K562 (cell line): ENCODE data around the gene FUT8. TPM values are rescaled to one million over a fixed set of nuclear protein-coding genes. Genes with fewer than 3 reads are reported as not detected.
A peak's percentile ranks its signal among the peaks of the same experiment; 100 is the strongest.

Experiments used
- ATAC-seq: fragments of 200-7000 bp; cut with Tn5 transposase; 3 replicates; pipeline ENCODE4 v1.9.1; 2020; ENCODE audit warnings: moderate library complexity
- BruUV-seq: library from RNA; stranded (reverse); fragments of 400-500 nt; replicated peaks from 2 replicates; lab custom pipeline; 2021; lab: Mats Ljungman, UMichigan
- CTCF ChIA-PET: fragments of 300-600 bp; formaldehyde crosslinking; extraction: SDS; loops from one replicate; lab custom pipeline; 2021; ENCODE audit warnings: low intra/inter-chr PET ratio; lab: Yijun Ruan, JAX
- POLR2A ChIA-PET: fragments of 300-600, 350-650 bp; sonication (Branson Sonifier 250); formaldehyde crosslinking; extraction: SDS; loops from one replicate; lab custom pipeline; 2021; ENCODE audit warnings: antibody characterized with exemption, inconsistent platforms; lab: Yijun Ruan, JAX
- DNase-seq, 4 experiments: peaks; one replicate each; pipeline versions ENCODE4 v3.0.0 to v3.0.0-alpha.2; 2011 to 2018; ENCODE audit warnings: low spot score in 3 of 4, mixed read lengths in 3 of 4; ENCODE audit errors: extremely low read depth in 1 of 4
- FAIRE-seq: peaks from 2 replicates; lab custom pipeline; 2011; peaks lifted over from hg19 to GRCh38; lab: Jason Lieb, UNC
- H2AFZ ChIP-seq: 2 replicates; pipeline ENCODE4 v1.6.0; 2011; ENCODE audit warnings: low read depth, low read length, control low read depth, inconsistent platforms
- H3K27ac ChIP-seq: fragments of 200-600 bp; 3 replicates; pipeline ENCODE4 v1.8.0; 2011; ENCODE audit warnings: low read depth, mild to moderate bottlenecking, control low read depth, inconsistent platforms, low read length, moderate library complexity, mixed read lengths; ENCODE audit errors: extremely low read depth
- H3K27me3 ChIP-seq, 2 experiments: fragments of 300-600 bp in 1 of 2; 2 replicates in 1 of 2; 3 replicates in 1 of 2; pipeline versions ENCODE4 v1.6.0 to v1.8.0; 2011; ENCODE audit warnings: inconsistent platforms in 2 of 2, low read length in 2 of 2, mild to moderate bottlenecking in 1 of 2, mixed read lengths in 1 of 2, moderate library complexity in 1 of 2; ENCODE audit not compliant: control insufficient read depth in 2 of 2, insufficient read depth in 2 of 2
- H3K36me3 ChIP-seq: fragments of 300-600 bp; 3 replicates; pipeline ENCODE4 v1.8.0; 2011; ENCODE audit warnings: mild to moderate bottlenecking, low read length, inconsistent platforms; ENCODE audit not compliant: control insufficient read depth, insufficient read depth
- H3K4me1 ChIP-seq, 2 experiments: fragments of 200-600 bp in 1 of 2; replicated peaks in 1 of 2; 2 replicates in 1 of 2; 3 replicates in 1 of 2; pipeline versions ENCODE4 v1.5.1 to v1.8.0; 2011; ENCODE audit warnings: inconsistent platforms in 2 of 2, low read length in 2 of 2, mild to moderate bottlenecking in 1 of 2, mixed read lengths in 1 of 2, moderate library complexity in 1 of 2; ENCODE audit not compliant: control insufficient read depth in 2 of 2, insufficient read depth in 2 of 2
- H3K4me2 ChIP-seq: 2 replicates; pipeline ENCODE4 v1.6.1; 2011; ENCODE audit warnings: low read length, control low read depth, inconsistent platforms, mixed read lengths; ENCODE audit not compliant: insufficient read depth
- H3K4me3 ChIP-seq: fragments of 200-600 bp; sonication (generic), shearing (Covaris generic); 2 replicates; pipeline ENCODE4 v1.5.1; 2016; ENCODE audit warnings: control low read depth, inconsistent platforms
- H3K79me2 ChIP-seq: fragments of 200-600 bp; 3 replicates; pipeline ENCODE4 v1.8.0; 2011; ENCODE audit warnings: low read length, inconsistent platforms; ENCODE audit not compliant: control insufficient read depth, insufficient read depth
- H3K9ac ChIP-seq, 2 experiments: 2 replicates each; pipeline versions ENCODE4 v1.6.0 to v1.6.1; 2011; ENCODE audit warnings: low read depth in 2 of 2, low read length in 2 of 2, control low read depth in 1 of 2, inconsistent platforms in 1 of 2, mild to moderate bottlenecking in 1 of 2, mixed read lengths in 1 of 2; ENCODE audit not compliant: insufficient read depth in 1 of 2
- H3K9me1 ChIP-seq: one replicate; pipeline ENCODE4 v1.6.0; 2011; ENCODE audit warnings: inconsistent platforms, mild to moderate bottlenecking, low read length, moderate library complexity; ENCODE audit not compliant: control insufficient read depth, insufficient read depth
- H3K9me3 ChIP-seq: replicated peaks from 2 replicates; pipeline ENCODE4 v1.5.1; 2011; ENCODE audit warnings: low read depth, low read length, inconsistent platforms; ENCODE audit not compliant: control insufficient read depth, insufficient read depth
- H4K20me1 ChIP-seq: replicated peaks from 2 replicates; pipeline ENCODE4 v1.6.1; 2011; ENCODE audit warnings: low read length, inconsistent platforms, mixed read lengths; ENCODE audit not compliant: control insufficient read depth, insufficient read depth
- CBX8 ChIP-seq: fragments of 200-600 bp; sonication (generic); IDR thresholded peaks from 2 replicates; pipeline ENCODE4 v1.6.1; 2012; ENCODE audit warnings: borderline replicate concordance, mixed run types, low read depth, mild to moderate bottlenecking, moderate library complexity, mixed read lengths, low read length, control low read depth, inconsistent platforms; ENCODE audit not compliant: poor library complexity, severe bottlenecking; ENCODE audit errors: extremely low read depth
- GABPA ChIP-seq: fragments of 200-800 bp; sonication (Bioruptor generic); conservative IDR thresholded peaks from 2 replicates; pipeline ENCODE4 v1.6.1; 2016; ENCODE audit warnings: low read depth, missing genetic modification characterization, missing compliant biosample characterization
- HMGN3 ChIP-seq: IDR thresholded peaks from 2 replicates; pipeline ENCODE4 v1.6.1; 2011; ENCODE audit warnings: borderline replicate concordance, low read depth, mild to moderate bottlenecking, mixed read lengths, low read length; ENCODE audit not compliant: insufficient read length; ENCODE audit errors: extremely low read depth
- RBM15 ChIP-seq: fragments of 200-400 bp; formaldehyde crosslinking; IDR thresholded peaks from 2 replicates; pipeline ENCODE4 v1.6.1; 2018; ENCODE audit warnings: mild to moderate bottlenecking, low read length, moderate library complexity; ENCODE audit not compliant: insufficient read depth
- TAL1 ChIP-seq: fragments of 450-650 bp; IDR thresholded peaks from 2 replicates; pipeline ENCODE4 v1.6.1; 2016; ENCODE audit warnings: mild to moderate bottlenecking
- TEAD1 ChIP-seq, 2 experiments: fragments of 450-650 bp in 1 of 2; sonication (generic) in 1 of 2; formaldehyde crosslinking; IDR thresholded peaks; 2 replicates each; pipeline versions ENCODE4 v1.4.0 to v1.8.0; 2020 to 2022; ENCODE audit warnings: mild to moderate bottlenecking in 2 of 2, missing genetic modification reagents in 1 of 2
- TEAD2 ChIP-seq: fragments of 450-650 bp; IDR thresholded peaks from 2 replicates; pipeline ENCODE4 v1.6.1; 2016; ENCODE audit warnings: missing genetic modification characterization, control low read depth, missing compliant biosample characterization
- ZNF140 ChIP-seq: fragments of 250-450 bp; sonication (Bioruptor Pico); IDR thresholded peaks from 2 replicates; pipeline ENCODE4 v1.8.0; 2021; ENCODE audit warnings: moderate library complexity, mild to moderate bottlenecking, inconsistent platforms
- ZNF263 ChIP-seq: sonication (generic); formaldehyde crosslinking; IDR thresholded peaks from 2 replicates; pipeline ENCODE4 v1.8.0; 2022; ENCODE audit warnings: mild to moderate bottlenecking, missing genetic modification reagents, borderline replicate concordance
- ZNF384 ChIP-seq: IDR thresholded peaks from 2 replicates; pipeline ENCODE4 v1.6.1; 2012; ENCODE audit warnings: low read depth, low read length, improper control_type of control experiment
- ZNF431 ChIP-seq: sonication (generic); formaldehyde crosslinking; IDR thresholded peaks from 2 replicates; pipeline ENCODE4 v1.8.0; 2022; ENCODE audit warnings: mild to moderate bottlenecking, missing genetic modification reagents
- ZNF583 ChIP-seq: fragments of 250-450 bp; sonication (Bioruptor Pico); IDR thresholded peaks from 2 replicates; pipeline ENCODE4 v1.4.0; 2020
- WGBS: fragments of 100-300 bp; shearing (Covaris generic); methylation state at CpG from one replicate; pipeline ENCODE4 v1.1.6; 2016; ENCODE audit warnings: low coverage, mixed read lengths; ENCODE audit not compliant: insufficient coverage; ENCODE audit errors: missing lambda C conversion rate; 5-methylcytosine and 5-hydroxymethylcytosine counted together
- in situ Hi-C: fragments of 300-500 bp; cut with MboI; formaldehyde crosslinking; loops from 4 replicates; pipeline ENCODE4 v1.15.0; 2018; ENCODE audit warnings: inconsistent platforms, mixed read lengths
- intact Hi-C: fragments of 100-400 bp; cut with micrococcal nuclease; formaldehyde crosslinking; loops from 2 replicates; pipeline ENCODE4 v1.14.2; 2022
- polyA plus RNA-seq, 8 experiments: library from polyadenylated mRNA; depleted of rRNA in 4 of 8; stranded (reverse) in 5 of 8; unstranded in 3 of 8; fragments of >200 nt; fragmentation: Nextera tagmentation in 2 of 8; fragmentation: Illumina TruSeq in 1 of 8; extraction: Ambion mirVana in 2 of 8; extraction: Trizol in 1 of 8; gene quantifications; 2 replicates each; pipeline versions ENCODE4 v1.2.1 to v1.2.3, GENCODE V29; 2011 to 2014; ENCODE audit warnings: inconsistent platforms in 1 of 8, missing spikeins in 1 of 8
- total RNA-seq, 7 experiments: library from RNA; depleted of rRNA in 6 of 7; stranded (reverse); fragments of >200 nt in 6 of 7; fragmentation: Illumina TruSeq in 2 of 7; extraction: Trizol in 2 of 7; gene quantifications; 2 replicates each; pipeline versions ENCODE4 v1.2.1 to v1.2.3, GENCODE V29; 2011 to 2021; ENCODE audit warnings: low replicate concordance in 1 of 7
- TF ChIP-seq, protein P1 (sequence below): fragments of 450-650 bp; formaldehyde crosslinking; IDR thresholded peaks from 2 replicates; pipeline ENCODE4 v1.4.0; 2022; ENCODE audit warnings: missing genetic modification characterization
- TF ChIP-seq, protein P2 (sequence below): sonication (generic); formaldehyde crosslinking; IDR thresholded peaks from 2 replicates; pipeline ENCODE4 v1.8.0; 2022; ENCODE audit warnings: mild to moderate bottlenecking, missing genetic modification reagents, borderline replicate concordance

FUT8 gene
- total and polyA plus RNA-seq, 9 of the 15 experiments (the other 6 are each of a cell fraction or from before 2014, with no cell fraction given) = 4.1 to 15.2 (median 7.8) TPM

DNA sequence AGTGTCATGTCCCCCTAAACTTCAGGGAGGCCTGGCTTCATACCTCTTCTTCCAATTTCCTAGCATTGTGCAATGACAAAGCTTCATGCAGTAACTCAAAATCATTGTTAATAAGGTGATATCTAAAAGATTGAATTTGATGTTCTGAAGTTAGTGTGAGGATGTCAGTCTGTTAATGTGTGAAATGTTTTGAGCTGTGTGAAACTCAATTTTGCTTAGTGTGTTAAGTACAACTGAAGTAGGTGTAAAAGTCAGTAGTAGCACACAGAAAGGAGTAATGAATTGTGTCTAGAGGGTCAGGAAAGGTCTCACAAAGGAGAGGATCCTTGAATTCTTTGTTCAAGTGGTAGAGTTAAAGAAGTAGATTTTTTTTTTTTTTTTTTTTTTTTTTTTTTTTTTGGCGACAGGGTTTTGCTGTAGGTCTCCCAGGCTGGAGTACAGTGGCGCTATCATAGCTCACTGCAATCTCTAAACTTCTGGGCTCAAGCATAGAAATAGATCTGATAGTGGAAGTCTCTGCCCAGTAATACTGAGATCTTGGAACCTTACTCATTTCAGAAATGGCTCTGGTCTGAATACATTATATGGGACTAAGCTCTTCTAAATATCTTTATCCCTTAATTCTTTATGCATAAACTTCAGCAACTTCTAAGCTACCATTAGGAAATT is 63.9 kb downstream of the FUT8 start:
- 0% methylated on average over 2 of the region's 2 CpGs for WGBS
- in situ Hi-C loops (no loop called here), intact Hi-C loops (no loop called here)
- Histone ChIP-seq H3K27me3 (no peaks in the 10 kb centered on the region), H3K36me3 (no peaks in the 10 kb centered on the region), H3K9me3 (no peaks in the 10 kb centered on the region), H4K20me1 (no peaks in the 10 kb centered on the region), H3K4me3 (no peak overlapping the region), H3K4me2 (no peak overlapping the region)
- DNase-seq (no peak), ATAC-seq (peak; percentile 54; the same call in 2 of the 3 replicates)
- POLR2A ChIA-PET = interaction anchor here (1.3 kb wide), 1 partner anchor 9 kb away, joined by 3 read pairs; no protein-coding TSS in a partner anchor
- TF ChIP-seq, protein P1, sequence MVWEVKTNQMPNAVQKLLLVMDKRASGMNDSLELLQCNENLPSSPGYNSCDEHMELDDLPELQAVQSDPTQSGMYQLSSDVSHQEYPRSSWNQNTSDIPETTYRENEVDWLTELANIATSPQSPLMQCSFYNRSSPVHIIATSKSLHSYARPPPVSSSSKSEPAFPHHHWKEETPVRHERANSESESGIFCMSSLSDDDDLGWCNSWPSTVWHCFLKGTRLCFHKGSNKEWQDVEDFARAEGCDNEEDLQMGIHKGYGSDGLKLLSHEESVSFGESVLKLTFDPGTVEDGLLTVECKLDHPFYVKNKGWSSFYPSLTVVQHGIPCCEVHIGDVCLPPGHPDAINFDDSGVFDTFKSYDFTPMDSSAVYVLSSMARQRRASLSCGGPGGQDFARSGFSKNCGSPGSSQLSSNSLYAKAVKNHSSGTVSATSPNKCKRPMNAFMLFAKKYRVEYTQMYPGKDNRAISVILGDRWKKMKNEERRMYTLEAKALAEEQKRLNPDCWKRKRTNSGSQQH = no peak
- TF ChIP-seq RBM15 (no peak), ZNF140 (CRISPR knock-in tag) (no peak), ZNF583 (CRISPR knock-in tag) (no peak), ZNF384 (no peak), ZNF431 (CRISPR knock-in tag) (no peak), GABPA (tag) (no peak), TEAD1 (CRISPR knock-in tag; IDR thresholded peaks at IDR 0.05) (no peak), CBX8 (no peak), ZNF263 (CRISPR knock-in tag) (no peak), TEAD2 (tag) (no peak), HMGN3 (no peak), TAL1 (no peak)
- TF ChIP-seq, protein P2, sequence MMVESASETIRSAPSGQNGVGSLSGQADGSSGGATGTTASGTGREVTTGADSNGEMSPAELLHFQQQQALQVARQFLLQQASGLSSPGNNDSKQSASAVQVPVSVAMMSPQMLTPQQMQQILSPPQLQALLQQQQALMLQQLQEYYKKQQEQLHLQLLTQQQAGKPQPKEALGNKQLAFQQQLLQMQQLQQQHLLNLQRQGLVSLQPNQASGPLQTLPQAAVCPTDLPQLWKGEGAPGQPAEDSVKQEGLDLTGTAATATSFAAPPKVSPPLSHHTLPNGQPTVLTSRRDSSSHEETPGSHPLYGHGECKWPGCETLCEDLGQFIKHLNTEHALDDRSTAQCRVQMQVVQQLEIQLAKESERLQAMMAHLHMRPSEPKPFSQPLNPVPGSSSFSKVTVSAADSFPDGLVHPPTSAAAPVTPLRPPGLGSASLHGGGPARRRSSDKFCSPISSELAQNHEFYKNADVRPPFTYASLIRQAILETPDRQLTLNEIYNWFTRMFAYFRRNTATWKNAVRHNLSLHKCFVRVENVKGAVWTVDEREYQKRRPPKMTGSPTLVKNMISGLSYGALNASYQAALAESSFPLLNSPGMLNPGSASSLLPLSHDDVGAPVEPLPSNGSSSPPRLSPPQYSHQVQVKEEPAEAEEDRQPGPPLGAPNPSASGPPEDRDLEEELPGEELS (CRISPR knock-in tag) = no peak
- TF ChIP-seq, all 486 proteins: peak for 0
- CTCF ChIA-PET = no interaction called here
- Histone ChIP-seq H3K9ac (no peak overlapping the region), H2AFZ (no peak overlapping the region), H3K27ac (peak overlapping the region; percentile 33; the same call in 1 of the 3 replicates), H3K4me1 (peaks cover 3 to 14% of the 10 kb centered on the region in 2 experiments; a peak in 3 of 5 replicates), H3K79me2 (no peaks in the 10 kb centered on the region), H3K9me1 (no peaks in the 10 kb centered on the region)
- FAIRE-seq = no peak
- BruUV-seq = no TSS peak
